Osteoblast (primary cell): ENCODE data around the gene SCAMP2. TPM values are rescaled to one million over a fixed set of nuclear protein-coding genes. Genes with fewer than 3 reads are reported as not detected.
A peak's percentile ranks its signal among the peaks of the same experiment; 100 is the strongest.
"Not testable (repeated sequence)": the region's sequence is repeated elsewhere in the genome, so short reads cannot be mapped to it uniquely, and the experiment has no call there.

Experiments used
- DNase-seq: peaks from one replicate; pipeline ENCODE4 v3.0.0; 2011; ENCODE audit warnings: low spot score, mixed read lengths; ENCODE audit not compliant: insufficient read length; ENCODE audit errors: missing footprints
- H2AFZ ChIP-seq: 2 replicates; pipeline ENCODE4 v1.6.0; 2011; ENCODE audit warnings: mild to moderate bottlenecking, low read length
- H3K27ac ChIP-seq: 2 replicates; pipeline ENCODE4 v1.5.1; 2011; ENCODE audit warnings: mild to moderate bottlenecking, low read depth, low read length, moderate library complexity
- H3K27me3 ChIP-seq: 2 replicates; pipeline ENCODE4 v1.6.0; 2012; ENCODE audit warnings: mild to moderate bottlenecking, control low read depth, inconsistent platforms, low read length, moderate library complexity; ENCODE audit not compliant: insufficient read depth
- H3K36me3 ChIP-seq: 2 replicates; pipeline ENCODE4 v1.5.1; 2011; ENCODE audit warnings: mild to moderate bottlenecking, low read length, control low read depth, moderate library complexity; ENCODE audit not compliant: insufficient read depth
- H3K4me1 ChIP-seq: 2 replicates; pipeline ENCODE4 v1.5.1; 2011; ENCODE audit warnings: mild to moderate bottlenecking, low read length, control low read depth, moderate library complexity; ENCODE audit not compliant: insufficient read depth
- H3K4me2 ChIP-seq: 2 replicates; pipeline ENCODE4 v1.6.0; 2011; ENCODE audit warnings: mild to moderate bottlenecking, low read length; ENCODE audit not compliant: insufficient read depth
- H3K4me3 ChIP-seq: fragments of 200-600 bp; sonication (generic); 3 replicates; pipeline ENCODE4 v1.5.1; 2012; ENCODE audit warnings: mild to moderate bottlenecking, low read length, inconsistent platforms; ENCODE audit not compliant: insufficient read depth
- H3K79me2 ChIP-seq: 2 replicates; pipeline ENCODE4 v1.6.0; 2012; ENCODE audit warnings: mild to moderate bottlenecking, low read length, control low read depth, inconsistent platforms; ENCODE audit not compliant: insufficient read depth
- H3K9me3 ChIP-seq: 2 replicates; pipeline ENCODE4 v1.5.1; 2011; ENCODE audit warnings: low read depth, low read length, control low read depth
- H4K20me1 ChIP-seq: 2 replicates; pipeline ENCODE4 v1.6.0; 2012; ENCODE audit warnings: mild to moderate bottlenecking, low read length, control low read depth; ENCODE audit not compliant: insufficient read depth
- total RNA-seq: library from RNA; depleted of rRNA; stranded (reverse); fragments of >200 nt; gene quantifications from 2 replicates; pipeline ENCODE4 v1.2.3, GENCODE V29; 2012
- TF ChIP-seq, protein P1 (sequence below): IDR thresholded peaks from 2 replicates; pipeline ENCODE4 v1.5.1; 2011; ENCODE audit warnings: mild to moderate bottlenecking, low read depth, low read length, moderate library complexity; ENCODE audit errors: extremely low read depth

The SCAMP2 gene
- total RNA-seq, 1 donor, result 23.9 TPM

DNA sequence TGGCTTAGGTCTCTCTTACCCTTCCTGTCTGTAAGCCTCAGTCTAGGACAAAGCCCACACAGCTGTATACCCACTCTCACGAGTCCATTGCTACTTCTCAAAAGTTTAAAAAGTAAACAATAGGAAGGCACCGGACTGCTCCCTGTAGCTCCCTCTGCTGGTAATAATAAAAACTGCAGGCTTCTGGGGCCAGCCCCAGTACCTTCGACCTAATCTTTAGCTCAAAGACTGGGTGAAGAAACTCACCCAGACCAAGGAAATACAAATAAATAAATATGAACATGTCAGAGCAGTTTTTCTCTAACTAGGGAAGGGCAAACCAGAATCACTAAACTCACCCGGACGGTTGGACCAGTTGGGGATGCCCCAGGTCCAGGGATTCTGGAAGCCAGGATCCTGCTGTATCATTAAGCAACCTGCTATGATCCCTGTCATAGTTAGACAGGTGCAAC is 28.5 kb upstream of the SCAMP2 start:
- no peak overlapping the region for H3K4me2 ChIP-seq
- H3K27ac ChIP-seq, result no peak overlapping the region
- H3K79me2 ChIP-seq, result peaks cover 22% of the 10 kb centered on the region
- no peaks in the 10 kb centered on the region for H3K27me3 ChIP-seq
- no peak overlapping the region for H2AFZ ChIP-seq
- H3K9me3 ChIP-seq, result no peaks in the 10 kb centered on the region
- H3K4me1 ChIP-seq, result peaks cover 11% of the 10 kb centered on the region
- no peak overlapping the region for H3K4me3 ChIP-seq
- peak; percentile 94 for DNase-seq
- H3K36me3 ChIP-seq, result peaks cover 57% of the 10 kb centered on the region
- peaks cover 4% of the 10 kb centered on the region for H4K20me1 ChIP-seq
- TF ChIP-seq, protein P1, sequence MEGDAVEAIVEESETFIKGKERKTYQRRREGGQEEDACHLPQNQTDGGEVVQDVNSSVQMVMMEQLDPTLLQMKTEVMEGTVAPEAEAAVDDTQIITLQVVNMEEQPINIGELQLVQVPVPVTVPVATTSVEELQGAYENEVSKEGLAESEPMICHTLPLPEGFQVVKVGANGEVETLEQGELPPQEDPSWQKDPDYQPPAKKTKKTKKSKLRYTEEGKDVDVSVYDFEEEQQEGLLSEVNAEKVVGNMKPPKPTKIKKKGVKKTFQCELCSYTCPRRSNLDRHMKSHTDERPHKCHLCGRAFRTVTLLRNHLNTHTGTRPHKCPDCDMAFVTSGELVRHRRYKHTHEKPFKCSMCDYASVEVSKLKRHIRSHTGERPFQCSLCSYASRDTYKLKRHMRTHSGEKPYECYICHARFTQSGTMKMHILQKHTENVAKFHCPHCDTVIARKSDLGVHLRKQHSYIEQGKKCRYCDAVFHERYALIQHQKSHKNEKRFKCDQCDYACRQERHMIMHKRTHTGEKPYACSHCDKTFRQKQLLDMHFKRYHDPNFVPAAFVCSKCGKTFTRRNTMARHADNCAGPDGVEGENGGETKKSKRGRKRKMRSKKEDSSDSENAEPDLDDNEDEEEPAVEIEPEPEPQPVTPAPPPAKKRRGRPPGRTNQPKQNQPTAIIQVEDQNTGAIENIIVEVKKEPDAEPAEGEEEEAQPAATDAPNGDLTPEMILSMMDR, result peak; percentile 95

DNA sequence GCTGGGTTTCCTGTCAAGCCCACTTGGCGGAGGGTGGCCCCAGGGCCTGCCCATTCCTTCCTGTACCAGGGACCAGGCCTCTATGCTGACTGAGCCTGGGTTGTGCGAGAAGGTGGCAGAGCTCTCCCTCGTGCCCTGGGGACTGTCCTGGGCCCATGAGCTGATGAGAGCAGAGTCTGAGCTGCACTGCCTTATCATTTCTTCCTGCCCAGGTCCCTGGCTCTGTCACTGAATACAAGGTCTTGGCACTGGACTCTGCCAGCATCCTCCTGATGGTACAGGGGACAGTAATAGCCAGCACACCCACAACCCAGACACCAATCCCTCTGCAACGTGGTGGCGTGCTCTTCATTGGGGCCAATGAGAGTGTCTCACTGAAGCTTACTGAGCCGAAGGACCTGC is 24.1 kb upstream of the SCAMP2 start:
- TF ChIP-seq, protein P1, result no peak
- H3K27ac ChIP-seq, result no peak overlapping the region
- no peak overlapping the region for H3K4me3 ChIP-seq
- H3K4me2 ChIP-seq, result no peak overlapping the region
- H3K27me3 ChIP-seq, result no peaks in the 10 kb centered on the region
- H2AFZ ChIP-seq, result no peak overlapping the region
- no peaks in the 10 kb centered on the region for H3K9me3 ChIP-seq
- DNase-seq, result no peak
- H3K4me1 ChIP-seq, result no peaks in the 10 kb centered on the region
- no peaks in the 10 kb centered on the region for H3K79me2 ChIP-seq
- peaks cover 4% of the 10 kb centered on the region for H4K20me1 ChIP-seq
- peaks cover 50% of the 10 kb centered on the region for H3K36me3 ChIP-seq

DNA sequence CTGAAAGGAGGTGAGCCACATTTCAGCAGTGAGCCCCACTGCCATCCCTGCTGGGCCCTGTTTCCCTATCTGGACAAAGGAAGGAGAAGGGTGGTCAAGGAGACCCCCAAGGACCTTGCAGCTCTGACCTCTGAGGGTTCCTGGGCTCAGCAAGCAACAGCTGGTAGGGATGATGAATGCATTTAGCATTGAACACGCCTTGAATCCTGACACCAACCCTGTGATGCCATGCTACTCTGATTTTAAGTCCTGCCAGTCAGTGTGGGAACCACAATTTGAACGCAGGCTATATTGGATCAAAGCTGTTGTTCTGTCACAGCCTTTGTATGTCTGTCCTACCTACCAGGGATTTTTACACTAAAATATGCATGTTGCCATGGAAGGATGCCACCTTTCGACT is 23.2 kb upstream of the SCAMP2 start:
- Histone ChIP-seq H3K27me3 (no peaks in the 10 kb centered on the region), H3K79me2 (peaks cover under 1% of the 10 kb centered on the region), H3K27ac (no peak overlapping the region), H3K4me3 (no peak overlapping the region), H3K4me1 (no peaks in the 10 kb centered on the region), H3K9me3 (no peaks in the 10 kb centered on the region), H3K36me3 (peaks cover 43% of the 10 kb centered on the region), H2AFZ (no peak overlapping the region), H4K20me1 (peaks cover 4% of the 10 kb centered on the region), H3K4me2 (no peak overlapping the region)
- no peak for DNase-seq
- TF ChIP-seq, protein P1, result no peak

DNA sequence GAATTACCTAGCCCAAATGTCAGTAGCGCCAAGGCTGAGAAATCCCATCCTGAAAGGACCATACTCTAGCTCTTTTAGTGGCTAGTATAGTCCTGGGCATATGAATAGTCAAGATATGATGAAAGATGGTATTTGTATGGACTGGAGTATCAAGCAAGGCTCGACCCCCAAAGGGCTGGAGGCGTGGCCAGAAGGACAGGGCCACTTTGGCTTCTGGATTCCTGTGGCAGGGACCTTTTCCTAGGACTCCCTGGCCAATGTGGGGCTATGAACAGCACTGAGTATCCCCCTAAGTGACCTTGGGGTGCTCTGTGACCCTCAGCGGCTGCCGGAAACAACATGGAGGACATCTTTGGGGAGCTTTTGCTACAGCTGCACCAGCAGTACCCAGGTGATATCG is 22.7 kb upstream of the SCAMP2 start:
- Histone ChIP-seq H3K27me3 (no peaks in the 10 kb centered on the region), H3K4me2 (no peak overlapping the region), H3K27ac (no peak overlapping the region), H3K36me3 (peaks cover 38% of the 10 kb centered on the region), H3K79me2 (peaks cover 5% of the 10 kb centered on the region), H3K4me1 (peaks cover under 1% of the 10 kb centered on the region), H2AFZ (no peak overlapping the region), H4K20me1 (no peaks in the 10 kb centered on the region), H3K4me3 (no peak overlapping the region), H3K9me3 (no peaks in the 10 kb centered on the region)
- TF ChIP-seq, protein P1, result no peak
- no peak for DNase-seq

DNA sequence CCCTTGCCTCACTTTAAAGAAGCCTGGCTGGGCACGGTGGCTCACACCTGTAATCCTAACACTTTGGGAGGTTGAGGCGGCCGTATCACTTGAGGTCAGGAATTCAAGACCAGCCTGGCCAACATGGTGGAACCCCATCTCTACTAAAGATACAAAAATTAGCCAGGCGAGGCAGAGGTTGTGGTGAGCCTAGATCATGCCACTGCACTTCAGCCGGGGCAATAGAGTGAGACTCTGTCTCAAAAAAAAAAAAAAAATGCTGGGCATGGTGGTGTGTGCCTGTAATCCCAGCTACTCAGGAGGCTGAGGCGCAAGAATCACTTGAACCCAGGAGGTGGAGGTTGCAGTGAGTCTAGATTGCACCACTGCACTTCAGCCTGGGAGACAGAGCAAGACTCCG is 21.2 kb upstream of the SCAMP2 start:
- H3K4me2 ChIP-seq, DNase-seq, H3K9me3 ChIP-seq, H4K20me1 ChIP-seq, H3K4me3 ChIP-seq, H2AFZ ChIP-seq, H3K27me3 ChIP-seq, H3K27ac ChIP-seq, H3K4me1 ChIP-seq: not testable (repeated sequence)
- H3K79me2 ChIP-seq, result peaks cover 13% of the 10 kb centered on the region
- H3K36me3 ChIP-seq, result peaks cover 24% of the 10 kb centered on the region
